ENCODE measurements around the gene ELF4.

DNA sequence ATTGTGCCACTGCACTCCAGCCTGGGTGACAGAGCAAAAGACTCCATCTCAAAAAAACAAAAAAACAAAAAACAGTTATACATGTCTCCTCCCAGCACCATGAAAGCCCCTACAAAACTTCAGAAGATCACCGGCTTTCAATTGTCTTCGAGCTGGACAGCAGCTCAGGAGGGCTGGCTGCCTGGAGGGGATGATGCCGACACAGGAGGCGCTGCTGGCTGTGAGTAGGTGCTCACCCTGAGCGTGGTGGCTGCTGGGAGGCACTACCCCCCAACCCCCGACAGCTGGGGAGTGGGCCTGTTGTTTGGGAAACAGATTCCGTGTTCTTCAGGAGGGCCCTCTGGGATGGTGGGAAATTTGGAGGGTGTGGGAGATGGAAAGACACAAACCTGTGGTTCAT, 6.9 kb upstream of the ELF4 start:
- TF ChIP-seq, protein P1, sequence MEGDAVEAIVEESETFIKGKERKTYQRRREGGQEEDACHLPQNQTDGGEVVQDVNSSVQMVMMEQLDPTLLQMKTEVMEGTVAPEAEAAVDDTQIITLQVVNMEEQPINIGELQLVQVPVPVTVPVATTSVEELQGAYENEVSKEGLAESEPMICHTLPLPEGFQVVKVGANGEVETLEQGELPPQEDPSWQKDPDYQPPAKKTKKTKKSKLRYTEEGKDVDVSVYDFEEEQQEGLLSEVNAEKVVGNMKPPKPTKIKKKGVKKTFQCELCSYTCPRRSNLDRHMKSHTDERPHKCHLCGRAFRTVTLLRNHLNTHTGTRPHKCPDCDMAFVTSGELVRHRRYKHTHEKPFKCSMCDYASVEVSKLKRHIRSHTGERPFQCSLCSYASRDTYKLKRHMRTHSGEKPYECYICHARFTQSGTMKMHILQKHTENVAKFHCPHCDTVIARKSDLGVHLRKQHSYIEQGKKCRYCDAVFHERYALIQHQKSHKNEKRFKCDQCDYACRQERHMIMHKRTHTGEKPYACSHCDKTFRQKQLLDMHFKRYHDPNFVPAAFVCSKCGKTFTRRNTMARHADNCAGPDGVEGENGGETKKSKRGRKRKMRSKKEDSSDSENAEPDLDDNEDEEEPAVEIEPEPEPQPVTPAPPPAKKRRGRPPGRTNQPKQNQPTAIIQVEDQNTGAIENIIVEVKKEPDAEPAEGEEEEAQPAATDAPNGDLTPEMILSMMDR (IDR thresholded peaks at IDR 0.05): no peak
- TF ChIP-seq POLR2A (IDR thresholded peaks at IDR 0.05): no peak

Data from body of pancreas (tissue), 4 donors.